ENCODE data around the gene KRTAP1-3. TPM values are rescaled to one million over a fixed set of nuclear protein-coding genes. Genes with fewer than 3 reads are reported as not detected.

KRTAP1-3 gene
- total RNA-seq, 3 donors from 2014 or later (not counting 1 experiment from before 2014, with no cell fraction given) = not detected

- no peaks in the 10 kb centered on the region for H3K4me1 ChIP-seq (ENCODE audit: control insufficient read depth, insufficient read depth, low read length)
- no peak overlapping the region for H3K27ac ChIP-seq (ENCODE audit: low read length)
- no peak for DNase-seq
- Mint-ChIP-seq H3K36me3 (no peaks in the 10 kb centered on the region), H3K27me3 (ENCODE audit: low read depth in 2 of 2) (peaks cover 41 to 58% of the 10 kb centered on the region in 2 donors), H3K9me3 (no peaks in the 10 kb centered on the region), H3K27ac (no peak overlapping the region), H3K4me3 (no peak overlapping the region), H3K4me1 (no peaks in the 10 kb centered on the region)
- H3K27me3 ChIP-seq (ENCODE audit: control insufficient read depth, insufficient read depth, low read length) = peaks cover 14% of the 10 kb centered on the region
- intact Hi-C loops (cut with micrococcal nuclease) = no loop called here
- ATAC-seq = no peak
- H3K36me3 ChIP-seq (ENCODE audit: control insufficient read depth, insufficient read depth, low read length) = no peaks in the 10 kb centered on the region
- H3K9me3 ChIP-seq (ENCODE audit: control insufficient read depth, insufficient read depth, low read length) = no peaks in the 10 kb centered on the region
- H3K4me3 ChIP-seq (ENCODE audit: low read length) = no peak overlapping the region
- no peak for TF ChIP-seq CTCF (IDR thresholded peaks at IDR 0.05)
- WGBS (ENCODE audit: insufficient coverage) = 91% methylated on average over 2 of the region's 2 CpGs
Observed at GRCh38 chr17:40997361-40997760, 37.3 kb downstream of the KRTAP1-3 start.

- Mint-ChIP-seq H3K36me3 (no peaks in the 10 kb centered on the region), H3K27me3 (ENCODE audit: low read depth in 2 of 2) (peaks cover 43 to 63% of the 10 kb centered on the region in 2 donors), H3K9me3 (no peaks in the 10 kb centered on the region), H3K4me1 (no peaks in the 10 kb centered on the region), H3K27ac (no peak overlapping the region), H3K4me3 (no peak overlapping the region)
- Histone ChIP-seq H3K4me1 (ENCODE audit: control insufficient read depth, insufficient read depth, low read length) (no peaks in the 10 kb centered on the region), H3K4me3 (ENCODE audit: low read length) (no peak overlapping the region), H3K27ac (ENCODE audit: low read length) (no peak overlapping the region), H3K27me3 (ENCODE audit: control insufficient read depth, insufficient read depth, low read length) (peaks cover 15% of the 10 kb centered on the region), H3K36me3 (ENCODE audit: control insufficient read depth, insufficient read depth, low read length) (no peaks in the 10 kb centered on the region), H3K9me3 (ENCODE audit: control insufficient read depth, insufficient read depth, low read length) (no peaks in the 10 kb centered on the region)
- WGBS (ENCODE audit: insufficient coverage) = 79% methylated on average over 3 of the region's 4 CpGs
- intact Hi-C loops (cut with micrococcal nuclease) = no loop called here
- TF ChIP-seq CTCF (IDR thresholded peaks at IDR 0.05) = no peak
- ATAC-seq (no peak), DNase-seq (no peak)
Observed at GRCh38 chr17:40996829-40997228, 37.8 kb downstream of the KRTAP1-3 start.

- TF ChIP-seq CTCF (IDR thresholded peaks at IDR 0.05) = no peak
- intact Hi-C loops (cut with micrococcal nuclease) = no loop called here
- H3K4me1 Mint-ChIP-seq = no peaks in the 10 kb centered on the region
- no peaks in the 10 kb centered on the region for H3K9me3 Mint-ChIP-seq
- H3K27me3 ChIP-seq (ENCODE audit: control insufficient read depth, insufficient read depth, low read length) = peaks cover 15% of the 10 kb centered on the region
- peaks cover 44 to 74% of the 10 kb centered on the region in 2 donors for H3K27me3 Mint-ChIP-seq (ENCODE audit: low read depth in 2 of 2)
- H3K36me3 ChIP-seq (ENCODE audit: control insufficient read depth, insufficient read depth, low read length) = no peaks in the 10 kb centered on the region
- H3K27ac Mint-ChIP-seq = no peak overlapping the region
- H3K4me3 ChIP-seq (ENCODE audit: low read length) = no peak overlapping the region
- DNase-seq (no peak), ATAC-seq (no peak)
- H3K36me3 Mint-ChIP-seq = no peaks in the 10 kb centered on the region
- no peaks in the 10 kb centered on the region for H3K4me1 ChIP-seq (ENCODE audit: control insufficient read depth, insufficient read depth, low read length)
- no peaks in the 10 kb centered on the region for H3K9me3 ChIP-seq (ENCODE audit: control insufficient read depth, insufficient read depth, low read length)
- no peak overlapping the region for H3K27ac ChIP-seq (ENCODE audit: low read length)
- no peak overlapping the region for H3K4me3 Mint-ChIP-seq
- no CpG with 5 or more reads among the region's 1 CpG for WGBS (ENCODE audit: insufficient coverage)
Observed at GRCh38 chr17:40995116-40995515, 39.6 kb downstream of the KRTAP1-3 start.

- Histone ChIP-seq H3K36me3 (ENCODE audit: control insufficient read depth, insufficient read depth, low read length) (no peaks in the 10 kb centered on the region), H3K9me3 (ENCODE audit: control insufficient read depth, insufficient read depth, low read length) (no peaks in the 10 kb centered on the region), H3K27ac (ENCODE audit: low read length) (no peak within 1 kb of the TSS), H3K4me3 (ENCODE audit: low read length) (no peak within 1 kb of the TSS), H3K4me1 (ENCODE audit: control insufficient read depth, insufficient read depth, low read length) (no peaks in the 10 kb centered on the region), H3K27me3 (ENCODE audit: control insufficient read depth, insufficient read depth, low read length) (peaks cover 15% of the 10 kb centered on the region)
- H3K27ac Mint-ChIP-seq = no peak within 1 kb of the TSS
- peaks cover 38 to 77% of the 10 kb centered on the region in 2 donors for H3K27me3 Mint-ChIP-seq (ENCODE audit: low read depth in 2 of 2)
- H3K36me3 Mint-ChIP-seq = no peaks in the 10 kb centered on the region
- 56% methylated on average over 4 of the region's 4 CpGs for WGBS (ENCODE audit: insufficient coverage)
- intact Hi-C loops (cut with micrococcal nuclease) = no loop called here
- H3K9me3 Mint-ChIP-seq = no peaks in the 10 kb centered on the region
- H3K4me1 Mint-ChIP-seq = no peaks in the 10 kb centered on the region
- no peak for TF ChIP-seq CTCF (IDR thresholded peaks at IDR 0.05)
- no peak for ATAC-seq
- DNase-seq = no peak
- H3K4me3 Mint-ChIP-seq = no peak within 1 kb of the TSS
Observed at GRCh38 chr17:40993839-40994238, 40.8 kb downstream of the KRTAP1-3 start, which contains the start of gene KRTAP3-3. Gene KRTAP3-3, minus strand, starts transcription at chr17:40994164. Its CDS starts 67 bp downstream, at chr17:40994097.

Data from natural killer cell (primary cell).